Large intestine (tissue), 3 donors: Measurements from ENCODE around the gene ACTR2. TPM values are rescaled to one million over a fixed set of nuclear protein-coding genes. Genes with fewer than 3 reads are reported as not detected.
A peak's percentile ranks its signal among the peaks of the same experiment; 100 is the strongest.

Experiments
- DNase-seq, 2 donors: peaks; one replicate each; pipeline versions ENCODE4 v3.0.0 to v3.0.0-alpha.2; 2013
- H3K27ac ChIP-seq: one replicate; pipeline ENCODE4 v1.5.1; 2013; ENCODE audit warnings: low read length
- H3K27me3 ChIP-seq: 2 replicates; pipeline ENCODE4 v1.6.1; 2013; ENCODE audit warnings: low read length; ENCODE audit not compliant: control insufficient read depth, insufficient read depth
- H3K36me3 ChIP-seq: 2 replicates; pipeline ENCODE4 v1.6.1; 2013; ENCODE audit warnings: low read length; ENCODE audit not compliant: control insufficient read depth, insufficient read depth
- H3K4me1 ChIP-seq: one replicate; pipeline ENCODE4 v1.6.1; 2013; ENCODE audit warnings: low read length; ENCODE audit not compliant: control insufficient read depth, insufficient read depth
- H3K4me3 ChIP-seq: one replicate; pipeline ENCODE4 v1.5.1; 2013; ENCODE audit warnings: low read length
- H3K9me3 ChIP-seq: one replicate; pipeline ENCODE4 v1.6.1; 2013; ENCODE audit warnings: mild to moderate bottlenecking, low read depth, low read length, moderate library complexity; ENCODE audit not compliant: control insufficient read depth
- WGBS: methylation state at CpG from one replicate; pipeline ENCODE4 v1.1.5; 2013; ENCODE audit warnings: low lambda C conversion rate; ENCODE audit not compliant: insufficient coverage; 5-methylcytosine and 5-hydroxymethylcytosine counted together
- polyA plus RNA-seq: library from polyadenylated mRNA; unstranded; fragments of 120-200 nt; gene quantifications from one replicate; pipeline ENCODE4 v1.2.1, GENCODE V29; 2013

ACTR2 gene
- polyA plus RNA-seq, 1 donor, result 181 TPM

GRCh38 chr2:65293376-65293775 is 65.7 kb downstream of the ACTR2 start:
- H3K4me3 ChIP-seq, result no peak overlapping the region
- H3K27me3 ChIP-seq, result no peaks in the 10 kb centered on the region
- no peaks in the 10 kb centered on the region for H3K36me3 ChIP-seq
- H3K4me1 ChIP-seq, result peaks cover 2% of the 10 kb centered on the region
- 100% methylated on average over 2 of the region's 5 CpGs for WGBS
- DNase-seq, result no peak
- no peaks in the 10 kb centered on the region for H3K9me3 ChIP-seq
- no peak overlapping the region for H3K27ac ChIP-seq

GRCh38 chr2:65294136-65294535 is 66.5 kb downstream of the ACTR2 start:
- no peak overlapping the region for H3K27ac ChIP-seq
- H3K4me1 ChIP-seq, result peaks cover 2% of the 10 kb centered on the region
- no peaks in the 10 kb centered on the region for H3K9me3 ChIP-seq
- H3K27me3 ChIP-seq, result no peaks in the 10 kb centered on the region
- no peak for DNase-seq
- WGBS, result no CpG with 5 or more reads among the region's 6 CpGs
- H3K36me3 ChIP-seq, result no peaks in the 10 kb centered on the region
- no peak overlapping the region for H3K4me3 ChIP-seq

GRCh38 chr2:65294701-65295100 is 67.1 kb downstream of the ACTR2 start:
- no peak for DNase-seq
- Histone ChIP-seq H3K27me3 (no peaks in the 10 kb centered on the region), H3K9me3 (no peaks in the 10 kb centered on the region), H3K4me1 (peaks cover 2% of the 10 kb centered on the region), H3K4me3 (no peak overlapping the region), H3K27ac (no peak overlapping the region), H3K36me3 (no peaks in the 10 kb centered on the region)
- 58% methylated on average over 3 of the region's 6 CpGs for WGBS

- DNase-seq, result no peak
- Histone ChIP-seq H3K4me3 (no peak overlapping the region), H3K27me3 (no peaks in the 10 kb centered on the region), H3K36me3 (no peaks in the 10 kb centered on the region), H3K27ac (no peak overlapping the region), H3K9me3 (no peaks in the 10 kb centered on the region), H3K4me1 (peaks cover 7% of the 10 kb centered on the region)
- WGBS, result no CpG with 5 or more reads among the region's 7 CpGs
Observed at GRCh38 chr2:65296971-65297370, 69.3 kb downstream of the ACTR2 start.

GRCh38 chr2:65297544-65297943 is 69.9 kb downstream of the ACTR2 start:
- H3K36me3 ChIP-seq, result no peaks in the 10 kb centered on the region
- DNase-seq, result no peak
- 78% methylated on average over 4 of the region's 9 CpGs for WGBS

GRCh38 chr2:65298089-65298488 is 70.5 kb downstream of the ACTR2 start:
- H3K4me1 ChIP-seq, result peaks cover 7% of the 10 kb centered on the region
- no CpG with 5 or more reads among the region's 5 CpGs for WGBS

More at GRCh38 chr2:65297544-65297943, 69.9 kb downstream of the ACTR2 start:
- H3K27me3 ChIP-seq, result no peaks in the 10 kb centered on the region
- H3K27ac ChIP-seq, result no peak overlapping the region
- H3K4me3 ChIP-seq, result no peak overlapping the region
- no peaks in the 10 kb centered on the region for H3K9me3 ChIP-seq
- peaks cover 7% of the 10 kb centered on the region for H3K4me1 ChIP-seq

GRCh38 chr2:65299246-65299645 is 71.6 kb downstream of the ACTR2 start:
- WGBS, result no CpG with 5 or more reads among the region's 7 CpGs
- Histone ChIP-seq H3K27me3 (no peaks in the 10 kb centered on the region), H3K36me3 (no peaks in the 10 kb centered on the region), H3K4me3 (no peak overlapping the region), H3K9me3 (no peaks in the 10 kb centered on the region), H3K27ac (no peak overlapping the region), H3K4me1 (peaks cover 7% of the 10 kb centered on the region)
- no peak for DNase-seq

More at GRCh38 chr2:65298089-65298488, 70.5 kb downstream of the ACTR2 start:
- DNase-seq, result no peak
- Histone ChIP-seq H3K27me3 (no peaks in the 10 kb centered on the region), H3K9me3 (no peaks in the 10 kb centered on the region), H3K36me3 (no peaks in the 10 kb centered on the region), H3K27ac (no peak overlapping the region), H3K4me3 (no peak overlapping the region)

- no CpG with 5 or more reads among the region's 16 CpGs for WGBS
- Histone ChIP-seq H3K36me3 (no peaks in the 10 kb centered on the region), H3K27me3 (no peaks in the 10 kb centered on the region), H3K4me1 (peaks cover 7% of the 10 kb centered on the region), H3K27ac (no peak overlapping the region), H3K4me3 (no peak overlapping the region), H3K9me3 (no peaks in the 10 kb centered on the region)
- DNase-seq, result no peak
Observed at GRCh38 chr2:65300134-65300760, 72.6 kb downstream of the ACTR2 start.

- Histone ChIP-seq H3K27ac (no peak overlapping the region), H3K4me3 (no peak overlapping the region), H3K9me3 (no peaks in the 10 kb centered on the region), H3K27me3 (no peaks in the 10 kb centered on the region), H3K4me1 (peaks cover 7% of the 10 kb centered on the region), H3K36me3 (no peaks in the 10 kb centered on the region)
- DNase-seq, result peak in 1 of 2 donors; percentile 26
- 92% methylated on average over 2 of the region's 20 CpGs for WGBS
Observed at GRCh38 chr2:65300761-65301711, 73.4 kb downstream of the ACTR2 start.

GRCh38 chr2:65305934-65306333 is 78.3 kb downstream of the ACTR2 start:
- Histone ChIP-seq H3K4me1 (peaks cover 4% of the 10 kb centered on the region), H3K27me3 (no peaks in the 10 kb centered on the region), H3K4me3 (no peak overlapping the region), H3K9me3 (no peaks in the 10 kb centered on the region), H3K36me3 (peaks cover 5% of the 10 kb centered on the region), H3K27ac (no peak overlapping the region)
- DNase-seq, result no peak
- no CpG with 5 or more reads among the region's 2 CpGs for WGBS
